Measurements from ENCODE around the gene TMEM190. TPM values are rescaled to one million over a fixed set of nuclear protein-coding genes. Genes with fewer than 3 reads are reported as not detected.

The TMEM190 gene
- total and polyA plus RNA-seq, 9 of the 15 experiments (the other 6 are each of a cell fraction or from before 2014, with no cell fraction given) = not detected

- TF ChIP-seq ID3 (CRISPR knock-in tag; IDR thresholded peaks at IDR 0.05) (no peak), ID3 (tag; IDR thresholded peaks at IDR 0.05) (0 out of 2 replicates have a peak, but pooled peaks have one; percentile 15), MNT (conservative IDR thresholded peaks at IDR 0.05) (peak in 1 of 2 experiments; percentile 24; a peak in 2 of 4 replicates), E2F1 (CRISPR knock-in tag; IDR thresholded peaks at IDR 0.05) (0 out of 2 replicates have a peak, but pooled peaks have one; percentile 48), E2F4 (CRISPR knock-in tag; IDR thresholded peaks at IDR 0.05; ENCODE audit: low read depth) (0 out of 2 replicates have a peak, but pooled peaks have one; percentile 28), ETV1 (tag; conservative IDR thresholded peaks at IDR 0.05; ENCODE audit: low read depth) (0 out of 2 replicates have a peak, but pooled peaks have one; percentile 45), MYC (IDR thresholded peaks at IDR 0.05; ENCODE audit: low read depth, low read length) (peak; percentile 30; the same call in 1 of the 2 replicates), MYC (CRISPR knock-in tag; IDR thresholded peaks at IDR 0.05; ENCODE audit: borderline replicate concordance, low read depth) (0 out of 2 replicates have a peak, but pooled peaks have one; percentile 60), TOE1 (IDR thresholded peaks at IDR 0.05; ENCODE audit: borderline replicate concordance) (peak; percentile 20; the same call in 1 of the 2 replicates), TOE1 (CRISPR knock-in tag; IDR thresholded peaks at IDR 0.05; ENCODE audit: borderline replicate concordance, low read depth) (no peak), HNRNPLL (IDR thresholded peaks at IDR 0.05; ENCODE audit: low read depth, low read length, poor library complexity, severe bottlenecking) (peak; percentile 21)
Measured at GRCh38 chr19:55384920-55385723, 8.5 kb downstream of the TMEM190 start (continued).

All from K562 (cell line).